ENCODE results near the gene NPLOC4. TPM values are rescaled to one million over a fixed set of nuclear protein-coding genes. Genes with fewer than 3 reads are reported as not detected.

NPLOC4 gene
- total and polyA plus RNA-seq, 2 donors (not counting 1 experiment from before 2014, with no cell fraction given) = 70.2 to 101 TPM

DNA sequence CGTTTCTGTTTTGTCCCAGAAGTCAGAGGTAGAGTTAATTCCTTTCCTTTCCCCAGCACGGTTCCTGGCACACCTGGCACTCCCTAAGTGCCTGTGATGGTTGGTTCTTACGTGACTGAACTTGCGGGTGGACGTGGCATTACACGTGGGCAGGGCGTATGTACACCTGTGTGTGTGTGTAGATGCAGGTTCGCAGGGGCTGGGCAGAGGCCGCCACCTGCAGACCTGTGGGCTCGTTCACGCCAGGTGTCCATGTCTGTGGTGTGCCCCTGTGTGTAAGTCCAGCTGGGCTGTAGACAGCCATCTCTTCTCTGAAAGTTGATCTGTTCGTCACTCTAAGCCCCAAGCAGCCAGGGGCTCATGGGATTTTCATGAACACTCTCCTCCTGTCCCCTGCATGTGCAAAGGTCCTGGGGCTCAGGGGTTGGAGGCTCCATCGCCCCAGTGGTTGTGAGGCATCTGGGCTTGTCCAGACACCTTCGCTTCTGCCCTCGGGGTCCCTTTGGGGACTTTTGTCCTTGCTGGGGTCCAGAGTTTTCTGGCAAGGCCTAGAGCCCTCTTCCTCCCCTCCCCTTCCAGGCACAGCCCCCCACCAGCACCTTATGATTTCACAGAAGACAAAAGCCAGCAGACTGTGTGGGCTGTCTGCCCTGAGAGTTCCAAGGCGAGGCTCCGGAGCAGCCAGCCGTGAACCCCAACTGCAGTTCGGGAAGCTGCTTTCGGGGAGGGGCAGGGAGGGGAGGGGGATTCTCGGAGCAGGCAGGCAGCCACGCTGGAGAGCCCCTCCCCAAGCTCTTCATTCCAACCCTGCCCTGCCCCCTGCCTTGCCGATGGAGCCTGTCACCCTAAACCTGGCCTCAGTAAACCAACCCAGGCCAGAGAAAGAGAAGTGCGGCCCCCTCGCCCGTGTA lies 114.2 kb downstream of the NPLOC4 start:
- H3K4me3 Mint-ChIP-seq = no peak overlapping the region
- POLR2A ChIA-PET = no interaction called here
- TF ChIP-seq EZH2 (IDR thresholded peaks at IDR 0.05; ENCODE audit: borderline replicate concordance, insufficient read depth, low read depth, low read length, poor library complexity, severe bottlenecking) = no peak
- TF ChIP-seq, protein P1, sequence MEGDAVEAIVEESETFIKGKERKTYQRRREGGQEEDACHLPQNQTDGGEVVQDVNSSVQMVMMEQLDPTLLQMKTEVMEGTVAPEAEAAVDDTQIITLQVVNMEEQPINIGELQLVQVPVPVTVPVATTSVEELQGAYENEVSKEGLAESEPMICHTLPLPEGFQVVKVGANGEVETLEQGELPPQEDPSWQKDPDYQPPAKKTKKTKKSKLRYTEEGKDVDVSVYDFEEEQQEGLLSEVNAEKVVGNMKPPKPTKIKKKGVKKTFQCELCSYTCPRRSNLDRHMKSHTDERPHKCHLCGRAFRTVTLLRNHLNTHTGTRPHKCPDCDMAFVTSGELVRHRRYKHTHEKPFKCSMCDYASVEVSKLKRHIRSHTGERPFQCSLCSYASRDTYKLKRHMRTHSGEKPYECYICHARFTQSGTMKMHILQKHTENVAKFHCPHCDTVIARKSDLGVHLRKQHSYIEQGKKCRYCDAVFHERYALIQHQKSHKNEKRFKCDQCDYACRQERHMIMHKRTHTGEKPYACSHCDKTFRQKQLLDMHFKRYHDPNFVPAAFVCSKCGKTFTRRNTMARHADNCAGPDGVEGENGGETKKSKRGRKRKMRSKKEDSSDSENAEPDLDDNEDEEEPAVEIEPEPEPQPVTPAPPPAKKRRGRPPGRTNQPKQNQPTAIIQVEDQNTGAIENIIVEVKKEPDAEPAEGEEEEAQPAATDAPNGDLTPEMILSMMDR (IDR thresholded peaks at IDR 0.05) = no peak
- peaks cover 0 to 13% (median 2%) of the 10 kb centered on the region in 4 experiments for H3K27me3 ChIP-seq (replicated peaks in 1 of 4; ENCODE audit: control extremely low read depth in 1 of 4, control insufficient read depth in 3 of 4, insufficient read depth in 4 of 4, low read length in 3 of 4)
- 71% methylated on average over 20 of the region's 26 CpGs for WGBS (ENCODE audit: insufficient coverage)
- H3K9me3 Mint-ChIP-seq (ENCODE audit: insufficient read depth) = no peaks in the 10 kb centered on the region
- DNase-seq (peak; percentile 50), ATAC-seq (ENCODE audit: low read depth) (no peak)
- no peak overlapping the region for H3K27ac Mint-ChIP-seq
- H3K4me1 ChIP-seq (ENCODE audit: control insufficient read depth in 2 of 2, insufficient read depth in 2 of 2, low read length in 2 of 2) = peaks cover 20 to 31% of the 10 kb centered on the region in 2 donors
- no peak overlapping the region for H3K9ac ChIP-seq (ENCODE audit: low read length)
- intact Hi-C loops (cut with micrococcal nuclease) = no loop called here
- H3K4me3 ChIP-seq (ENCODE audit: control extremely low read depth in 1 of 5, extremely low read depth in 1 of 5, insufficient read depth in 1 of 5, low read depth in 2 of 5, low read length in 4 of 5) = no peak overlapping the region
- H3K27ac ChIP-seq (ENCODE audit: low read length in 2 of 2) = no peak overlapping the region
- H3K79me2 ChIP-seq (ENCODE audit: control insufficient read depth, insufficient read depth, low read length) = peaks cover 44% of the 10 kb centered on the region
- H3K27me3 Mint-ChIP-seq = no peaks in the 10 kb centered on the region
- H2AFZ ChIP-seq (ENCODE audit: insufficient read depth, low read depth, low read length, poor library complexity, severe bottlenecking) = no peak overlapping the region
- no peaks in the 10 kb centered on the region for H3K9me3 ChIP-seq (ENCODE audit: control extremely low read depth in 1 of 3, control insufficient read depth in 2 of 3, insufficient read depth in 1 of 3, low read length in 2 of 3)
- H4K20me1 ChIP-seq (ENCODE audit: control insufficient read depth, insufficient read depth, low read length, poor library complexity, severe bottlenecking) = peaks cover 23% of the 10 kb centered on the region
- H3K4me2 ChIP-seq (replicated peaks; ENCODE audit: low read depth, low read length, poor library complexity, severe bottlenecking) = no peak overlapping the region
- H3K4me1 Mint-ChIP-seq = peaks cover 18% of the 10 kb centered on the region
- H3K36me3 ChIP-seq (replicated peaks in 1 of 2; ENCODE audit: control extremely low read depth in 1 of 2, control insufficient read depth in 1 of 2, extremely low read depth in 1 of 2, insufficient read depth in 2 of 2, low read length in 1 of 2) = no peaks in the 10 kb centered on the region
- CTCF ChIA-PET = interaction anchor here (0.6 to 7.3 kb wide), 4 partner anchors 10 to 270 kb away, joined by 3 to 75 read pairs (median 4); partner anchors contain the start of gene ACTG1
